GM12892 (cell line): Measurements from ENCODE around the gene C1orf159.

Experiments
- DNase-seq: peaks from one replicate; pipeline ENCODE4 v3.0.0; 2011; ENCODE audit not compliant: insufficient read length
- FAIRE-seq: peaks from 2 replicates; lab custom pipeline; 2011; peaks lifted over from hg19 to GRCh38; lab: Jason Lieb, UNC
- POLR2A ChIP-seq: IDR thresholded peaks from 2 replicates; pipeline ENCODE4 v1.6.1; 2011; ENCODE audit warnings: low read depth, low read length, control low read depth
- POLR2AphosphoS5 ChIP-seq: IDR thresholded peaks from 2 replicates; pipeline ENCODE4 v1.6.1; 2011; ENCODE audit warnings: low read depth, low read length, control low read depth
- TAF1 ChIP-seq: IDR thresholded peaks from 2 replicates; pipeline ENCODE4 v1.6.1; 2011; ENCODE audit warnings: low read depth, mild to moderate bottlenecking, control low read depth, low read length, borderline replicate concordance

Gene C1orf159

GRCh38 chr1:1038694-1039093 is 77.2 kb downstream of the C1orf159 start:
- TF ChIP-seq POLR2A (no peak), POLR2AphosphoS5 (no peak)
- FAIRE-seq (peak; percentile 98), DNase-seq (peak; percentile 70)

GRCh38 chr1:1037366-1038327 is 78.2 kb downstream of the C1orf159 start:
- FAIRE-seq (no peak), DNase-seq (no peak)
- no peak for TF ChIP-seq POLR2A

- TF ChIP-seq POLR2A (no peak), TAF1 (no peak), POLR2AphosphoS5 (no peak)
- FAIRE-seq (no peak), DNase-seq (no peak)
Observed at GRCh38 chr1:1035291-1035943, 80.5 kb downstream of the C1orf159 start.

GRCh38 chr1:1034439-1034781 is 81.5 kb downstream of the C1orf159 start:
- DNase-seq (no peak), FAIRE-seq (no peak)
- no peak for TF ChIP-seq POLR2A
- no peak for TF ChIP-seq TAF1
- no peak for TF ChIP-seq POLR2AphosphoS5

- DNase-seq (no peak), FAIRE-seq (no peak)
- no peak for TF ChIP-seq POLR2AphosphoS5
- TF ChIP-seq POLR2A, result no peak
- no peak for TF ChIP-seq TAF1
Observed at GRCh38 chr1:1033731-1034438, 82.0 kb downstream of the C1orf159 start.

GRCh38 chr1:1033009-1033587 is 82.8 kb downstream of the C1orf159 start:
- TF ChIP-seq POLR2A, result no peak
- DNase-seq (peak; percentile 98), FAIRE-seq (peak; percentile 99)

GRCh38 chr1:1032424-1032823 is 83.5 kb downstream of the C1orf159 start:
- TF ChIP-seq POLR2A (no peak), TAF1 (no peak)
- no peak for FAIRE-seq
- DNase-seq, result no peak
